OCI-M1 (cell line): ENCODE measurements around the gene ANKRD39.
"Not testable (repeated sequence)": the region's sequence is repeated elsewhere in the genome, so short reads cannot be mapped to it uniquely, and the experiment has no call there.

Source experiments
- DNase-seq: peaks from one replicate; lab custom pipeline; 2025; lab: John Stamatoyannopoulos, UW

Gene ANKRD39

DNA sequence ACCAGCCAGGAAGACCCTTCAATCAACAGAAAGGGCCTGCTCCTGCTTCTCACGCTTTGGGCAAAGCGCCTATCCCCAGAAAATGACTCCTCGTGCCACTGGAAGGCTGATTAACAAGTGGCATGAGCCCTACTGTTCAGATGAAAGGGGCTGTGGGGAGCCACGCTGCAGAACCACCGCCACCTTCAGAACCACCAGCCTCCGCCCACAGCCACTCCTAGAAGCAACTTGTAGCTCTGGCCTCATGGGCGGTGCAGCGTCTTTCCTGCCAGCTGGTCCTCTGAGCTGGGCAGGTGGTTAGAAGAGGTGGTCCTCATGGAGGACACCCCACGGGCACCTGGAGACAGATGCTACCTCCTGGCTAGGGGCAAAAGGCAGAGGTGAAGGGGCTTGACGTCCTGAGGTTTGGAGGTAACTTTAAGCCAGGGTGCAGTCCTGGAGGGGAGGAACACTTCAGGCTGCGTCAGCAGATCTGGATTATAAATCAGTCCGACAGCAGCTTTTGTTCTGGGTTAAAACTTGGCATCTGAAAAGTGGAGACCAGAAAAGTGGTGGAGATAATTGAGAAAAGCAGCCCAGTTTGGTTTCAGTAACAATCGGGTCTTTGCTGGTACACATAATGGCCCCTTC lies 12.9 kb upstream of the ANKRD39 start:
- peak; percentile 82 for DNase-seq

DNA sequence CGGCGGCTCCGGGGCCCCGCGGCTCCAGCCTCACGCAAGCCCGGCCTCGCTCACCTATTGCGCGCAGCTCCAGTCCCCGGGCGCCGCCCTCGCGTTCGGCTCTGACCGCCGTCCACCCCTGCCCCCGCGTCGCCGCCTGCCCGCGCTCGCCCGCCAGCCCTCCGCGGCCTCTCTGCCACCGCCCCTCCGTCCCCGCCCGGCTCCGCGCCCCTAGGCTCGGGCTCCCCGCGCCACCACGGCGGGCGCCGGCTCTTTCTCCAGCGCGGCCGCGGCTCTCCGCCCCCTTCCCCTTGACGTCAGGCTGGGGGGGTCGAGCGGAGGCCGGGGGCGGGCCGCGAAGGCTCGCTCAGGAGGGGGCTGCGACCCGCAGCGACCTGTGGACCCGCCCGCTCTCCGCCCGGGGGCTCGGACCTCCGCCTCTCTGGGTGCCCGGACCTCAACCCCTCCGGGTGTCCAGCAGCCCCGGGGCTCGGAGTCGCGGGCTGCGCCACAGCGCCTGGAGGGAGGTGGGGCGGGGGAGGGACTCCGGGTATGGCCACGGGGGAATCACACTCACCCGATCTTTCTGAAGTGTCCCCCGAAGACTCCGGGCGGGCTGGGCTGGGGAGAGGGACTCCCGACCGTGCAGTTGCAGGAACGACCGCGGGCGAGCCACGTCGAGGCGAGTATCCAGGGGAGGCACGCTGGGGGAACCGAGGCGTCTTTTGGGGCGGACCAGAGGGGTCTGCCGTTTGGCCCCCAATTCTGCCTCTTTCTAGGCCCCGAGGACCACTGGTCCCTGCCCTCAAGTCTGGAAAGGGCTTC lies 12.2 kb upstream of the ANKRD39 start, which contains the start of gene SEMA4C:
TSS of gene SEMA4C (minus strand) at position 259 of the 804 bp plus-strand sequence. CDS start 2,194 bp downstream, outside the sequence.
- peak; percentile 76 for DNase-seq

DNA sequence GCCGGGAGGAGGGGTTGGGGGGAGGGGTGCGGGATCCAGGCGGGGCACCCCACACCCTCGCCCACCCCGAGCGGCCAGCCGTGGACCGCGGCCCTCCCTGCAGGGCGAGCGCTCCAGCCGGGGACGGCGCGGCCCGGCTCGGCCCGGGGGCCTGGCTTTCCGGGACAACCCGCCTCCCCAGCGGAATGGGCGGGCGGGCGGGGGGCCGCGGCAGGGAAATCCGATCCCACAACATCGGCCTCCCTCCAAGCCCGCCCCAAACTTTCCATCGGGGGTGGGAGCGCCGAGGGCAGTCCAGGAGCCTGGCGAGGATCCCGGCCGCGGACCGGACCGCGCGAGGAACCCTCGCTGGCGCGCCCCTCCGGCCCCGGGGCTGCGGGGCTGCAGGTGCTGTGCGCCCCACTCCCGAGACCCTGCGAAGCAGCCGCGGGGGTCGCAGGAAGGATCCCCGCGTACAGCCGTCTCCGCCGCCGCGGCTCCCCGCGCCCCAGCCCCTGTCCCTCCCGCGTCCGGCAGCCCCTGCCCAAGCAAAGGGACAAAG lies 11.5 kb upstream of the ANKRD39 start:
- DNase-seq, result peak; percentile 61

DNA sequence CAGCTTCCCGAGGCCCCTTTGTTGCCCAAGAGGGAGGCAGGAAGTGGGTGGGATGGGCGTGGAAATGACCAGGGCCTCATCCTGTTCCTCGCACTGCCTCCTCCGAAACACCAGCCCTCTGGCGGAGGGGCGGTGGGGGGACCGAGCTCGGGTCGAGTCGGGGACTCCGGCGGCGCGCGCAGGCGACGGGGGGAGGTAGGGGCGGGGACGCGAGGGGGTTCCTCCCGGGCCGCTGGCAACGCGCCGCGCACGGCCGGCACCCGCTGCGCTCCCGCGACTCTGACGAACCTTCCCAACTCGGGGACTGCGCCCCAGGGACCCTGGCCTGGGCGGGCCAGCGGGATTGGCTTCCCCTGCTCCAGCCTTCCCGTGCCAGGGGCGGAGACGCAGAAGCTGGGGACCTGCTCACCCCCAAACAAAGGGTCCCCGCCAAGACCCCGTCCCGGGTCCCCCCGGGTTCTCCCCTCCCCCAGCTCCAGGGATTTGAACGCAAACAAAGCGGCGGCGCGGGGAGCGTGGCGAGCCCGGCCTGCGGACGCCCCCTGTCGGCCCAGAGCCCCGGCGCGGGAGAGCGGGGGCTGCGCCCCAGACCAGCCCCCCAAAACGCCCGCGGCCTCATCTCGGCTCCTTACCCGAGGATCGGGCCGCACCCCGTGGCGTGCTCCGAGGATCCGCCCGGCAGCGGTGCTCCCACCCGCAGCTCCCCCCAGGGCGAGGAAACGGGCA lies 10.9 kb upstream of the ANKRD39 start:
- peak; percentile 85 for DNase-seq

DNA sequence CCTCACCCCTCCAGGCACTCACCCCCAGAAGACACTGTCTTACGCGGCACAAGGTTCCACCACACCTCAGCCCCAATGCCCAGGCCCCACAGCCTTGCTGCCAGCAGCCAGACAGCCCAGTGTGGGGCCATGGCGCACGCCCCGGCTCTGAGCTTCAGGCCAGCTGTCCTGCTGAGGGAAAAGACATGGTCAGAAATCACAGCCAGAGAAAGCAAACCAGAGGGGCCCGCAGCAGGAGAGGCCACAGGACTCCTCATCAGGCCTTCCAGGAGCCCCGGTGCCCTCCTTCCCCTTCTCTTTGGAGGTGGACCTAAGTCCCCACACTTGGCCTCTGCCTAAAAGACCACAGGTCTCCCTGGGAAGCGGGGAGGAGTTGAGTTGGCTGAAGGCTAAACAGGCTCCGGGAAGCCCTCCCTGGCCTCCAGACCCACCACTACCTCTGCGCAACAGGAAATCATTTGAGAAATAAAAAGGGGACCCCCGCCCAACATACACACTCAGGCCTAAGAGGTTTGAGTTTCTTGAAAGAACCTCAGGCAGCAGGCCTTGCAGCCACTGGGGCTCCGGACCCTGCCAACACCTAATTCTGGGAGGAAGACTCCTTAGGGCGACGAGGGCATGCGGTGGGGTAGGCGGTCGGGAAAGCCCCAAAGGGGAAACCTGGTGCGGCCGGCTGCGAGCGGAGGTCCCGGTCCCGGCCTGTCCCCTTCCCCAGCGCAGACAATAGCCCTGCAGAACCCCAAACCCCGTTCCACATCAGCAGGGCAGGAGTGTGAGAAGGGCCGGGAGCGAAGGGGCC lies 10.1 kb upstream of the ANKRD39 start:
- DNase-seq, result peak; percentile 52

DNA sequence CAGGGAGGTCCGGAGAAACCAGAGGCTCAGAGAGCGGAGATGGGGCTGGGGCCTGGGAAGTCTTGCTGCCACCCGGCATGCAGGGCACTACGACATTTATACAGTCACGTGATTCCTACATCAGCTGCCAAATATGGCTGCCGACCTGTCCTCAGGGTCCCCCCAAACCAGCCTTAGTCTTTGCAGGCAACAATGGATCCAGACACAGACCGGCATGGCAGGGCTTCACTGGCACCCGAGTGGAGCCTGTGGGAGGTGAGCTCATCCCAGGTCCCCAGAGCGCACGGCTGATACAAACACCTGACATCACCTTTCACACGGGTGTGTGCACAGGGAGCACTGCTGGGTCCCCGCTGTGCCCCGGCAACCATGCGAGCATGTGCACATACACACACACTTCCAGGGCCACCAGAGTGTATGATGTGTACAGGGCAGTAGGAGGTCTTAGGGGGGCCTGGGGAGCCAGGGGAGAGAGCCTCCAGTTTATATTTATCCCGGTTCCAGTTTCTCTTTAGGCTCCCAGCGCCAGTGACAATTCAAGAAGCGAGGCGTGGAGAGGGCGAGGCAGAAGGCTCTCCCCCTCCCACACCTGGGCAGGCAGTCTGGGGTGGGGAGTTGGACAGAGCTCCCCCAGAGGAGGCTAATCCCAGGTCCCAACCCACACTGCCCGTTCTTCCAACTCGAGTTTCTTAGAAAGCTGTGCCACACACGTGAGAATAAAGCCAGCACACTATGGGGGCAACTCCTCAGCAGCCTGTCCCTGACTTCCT lies 9.4 kb upstream of the ANKRD39 start:
- no peak for DNase-seq

DNA sequence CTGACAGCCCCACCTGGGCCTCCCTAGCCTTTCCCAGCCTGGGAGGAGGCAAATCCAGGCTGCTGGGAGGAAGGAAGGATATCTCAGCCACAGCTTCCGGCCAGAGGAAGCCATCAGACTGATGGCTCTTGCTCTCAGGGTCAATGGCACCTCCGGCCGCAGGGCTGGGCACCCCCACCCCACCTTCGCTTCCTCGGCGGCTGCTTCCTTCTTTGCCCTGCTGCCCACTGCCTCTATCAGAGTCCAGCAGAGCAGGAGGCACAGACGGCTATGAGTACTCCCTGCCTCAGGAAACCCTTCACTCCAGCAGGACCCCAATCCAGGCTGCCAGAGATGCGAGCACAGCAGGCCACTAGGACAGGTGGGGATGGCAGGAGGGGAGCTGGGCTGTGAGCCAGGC lies 8.8 kb upstream of the ANKRD39 start:
- no peak for DNase-seq

DNA sequence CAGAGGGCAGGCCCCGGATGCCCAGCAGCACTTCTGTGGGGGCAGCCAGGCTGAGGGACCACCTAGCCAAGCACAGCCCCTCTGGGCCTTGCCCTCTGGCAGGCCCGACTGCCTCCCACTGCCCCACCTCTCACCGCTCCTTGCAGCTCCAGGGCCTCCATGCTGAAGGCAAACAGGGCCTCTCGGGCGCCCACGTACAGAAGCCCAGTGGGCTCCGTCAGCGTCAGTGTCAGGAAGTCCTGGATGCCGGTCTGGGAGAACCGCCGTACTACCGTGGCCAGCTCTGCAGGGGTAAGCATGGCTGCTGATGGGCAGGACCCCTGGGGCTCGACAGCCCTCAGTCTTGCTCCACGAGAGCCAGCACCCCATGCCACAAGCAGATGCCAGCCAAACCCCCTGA lies 8.3 kb upstream of the ANKRD39 start:
- no peak for DNase-seq

DNA sequence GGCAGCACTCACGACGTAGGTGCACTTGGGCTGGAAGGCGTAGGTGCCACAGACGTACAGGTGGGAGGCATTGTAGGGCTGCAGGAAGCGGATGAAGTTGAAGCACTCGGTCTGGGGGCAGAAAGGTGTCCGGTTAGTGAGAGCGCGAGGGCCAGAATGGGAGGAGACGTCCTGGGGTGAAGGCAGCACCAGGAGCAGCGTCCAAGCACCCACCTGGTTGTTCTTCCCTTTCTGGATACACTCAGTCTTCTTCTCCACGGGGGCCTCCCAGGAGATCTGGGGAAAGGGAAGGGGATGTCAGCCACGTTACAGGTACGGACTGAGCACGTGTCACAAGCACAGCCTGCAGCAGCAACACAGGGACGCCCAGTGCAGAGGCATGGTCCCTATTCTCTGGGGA lies 7.8 kb upstream of the ANKRD39 start:
- DNase-seq, result no peak

DNA sequence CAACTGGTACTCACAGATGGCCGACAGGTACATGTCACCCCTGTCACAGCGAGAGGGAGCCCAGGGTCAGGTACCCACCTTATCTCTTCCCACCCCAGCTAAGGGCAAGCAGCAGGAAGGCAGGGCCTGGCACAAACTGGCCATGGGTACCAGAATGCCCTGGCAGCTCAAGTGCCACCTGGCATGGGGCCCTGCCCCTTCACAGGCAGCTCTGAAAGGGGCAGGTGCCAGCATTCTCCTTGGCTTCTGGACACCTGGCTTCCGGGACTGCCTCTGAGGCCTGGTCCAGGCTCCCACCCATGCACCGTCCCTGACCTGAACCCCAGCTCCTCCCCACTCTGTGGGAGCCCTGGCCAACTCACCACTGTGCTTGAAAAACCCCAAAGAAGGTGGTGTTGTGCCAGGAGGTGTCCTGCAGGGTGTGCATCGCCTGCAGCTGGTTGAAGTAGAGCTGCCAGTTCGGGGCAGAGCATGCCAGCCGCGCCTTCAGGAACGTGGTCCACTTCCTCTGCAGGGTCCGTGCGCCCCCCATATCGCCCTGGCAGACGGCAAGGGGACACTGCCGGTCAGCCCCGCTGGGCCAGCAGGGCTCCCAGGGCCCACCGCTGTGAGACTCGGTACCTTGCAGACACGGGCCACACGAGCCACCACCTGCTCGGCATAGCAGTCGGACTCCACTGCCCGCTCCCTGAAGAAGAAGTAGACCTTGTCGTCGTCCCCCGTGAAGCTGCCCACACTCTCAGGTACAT lies 6.7 kb upstream of the ANKRD39 start:
- no peak for DNase-seq

DNA sequence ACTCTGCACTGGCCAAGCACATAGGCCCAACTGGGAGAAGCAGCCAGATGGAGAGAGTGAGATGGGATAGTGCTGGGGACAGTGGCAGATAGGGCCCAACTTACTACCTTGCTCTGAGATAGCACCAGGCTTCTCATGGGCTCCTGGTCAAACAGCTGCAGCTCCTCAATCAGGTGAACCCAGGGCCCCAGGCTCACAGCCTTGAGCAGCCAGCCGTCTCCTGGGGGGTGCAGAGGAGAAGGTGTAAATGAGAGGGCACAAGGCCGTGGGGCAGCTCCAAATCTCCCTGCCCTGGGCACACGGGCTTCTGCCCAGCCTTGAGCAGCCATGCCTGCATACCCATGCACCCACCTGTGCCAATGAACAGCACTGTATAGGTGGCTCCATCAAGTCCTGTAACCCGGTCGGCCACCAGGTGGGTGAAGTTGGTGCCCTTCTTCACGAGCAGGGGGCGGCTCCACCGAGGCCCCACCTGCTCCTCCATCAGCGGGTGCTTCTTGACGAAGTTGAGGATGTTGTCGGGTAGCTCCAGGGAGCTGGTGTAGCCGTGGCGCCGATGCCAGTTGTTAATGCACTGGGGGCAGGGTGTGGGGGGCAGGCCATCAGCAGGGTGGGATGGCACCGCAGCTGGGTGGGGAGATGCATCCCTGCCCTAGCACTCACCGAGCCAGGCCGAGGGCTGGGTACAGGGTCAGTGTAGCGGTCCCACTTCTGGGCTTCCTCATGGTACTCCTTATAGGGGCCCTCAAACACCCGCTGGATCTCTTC lies 5.9 kb upstream of the ANKRD39 start:
- no peak for DNase-seq

DNA sequence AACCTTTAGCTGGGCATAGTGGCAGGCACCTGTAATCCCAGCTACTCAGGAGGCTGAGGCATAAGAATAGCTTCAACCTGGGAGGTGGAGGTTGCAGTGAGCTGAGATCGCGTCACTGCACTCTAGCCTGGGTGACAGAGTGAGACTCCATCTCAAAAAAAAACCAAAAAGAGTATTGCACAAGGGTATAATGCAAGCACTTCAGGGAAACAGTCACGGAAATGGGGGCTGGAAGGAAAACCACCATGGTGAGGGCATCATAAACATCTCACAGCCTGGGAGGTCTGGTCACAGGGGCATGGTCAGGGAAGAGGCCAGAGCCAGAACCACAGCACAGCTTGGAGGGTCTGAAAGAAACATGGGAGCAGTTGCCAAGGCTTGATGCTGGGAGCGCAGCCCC lies 5.2 kb upstream of the ANKRD39 start:
- DNase-seq, result not testable (repeated sequence)

DNA sequence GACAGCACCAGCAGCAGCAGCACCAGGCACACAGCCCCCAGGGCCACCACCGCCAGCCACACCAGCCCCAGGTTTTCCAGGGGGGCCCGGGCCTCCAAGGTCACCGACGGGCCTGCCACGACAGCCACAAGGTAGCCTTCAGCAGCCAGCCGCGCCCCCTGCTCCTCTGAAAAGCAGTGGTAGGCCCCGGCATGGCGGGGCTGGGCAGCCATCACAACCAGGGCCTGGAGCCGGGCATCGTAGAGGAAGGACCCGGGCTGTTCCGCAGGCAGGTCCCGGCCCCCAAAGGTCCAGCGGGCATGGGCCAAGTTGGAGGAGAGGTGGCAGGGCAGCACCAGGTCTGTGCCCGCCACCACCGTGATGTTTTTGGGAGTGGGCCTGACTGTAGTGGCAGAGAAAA lies 3.3 kb upstream of the ANKRD39 start:
- no peak for DNase-seq

DNA sequence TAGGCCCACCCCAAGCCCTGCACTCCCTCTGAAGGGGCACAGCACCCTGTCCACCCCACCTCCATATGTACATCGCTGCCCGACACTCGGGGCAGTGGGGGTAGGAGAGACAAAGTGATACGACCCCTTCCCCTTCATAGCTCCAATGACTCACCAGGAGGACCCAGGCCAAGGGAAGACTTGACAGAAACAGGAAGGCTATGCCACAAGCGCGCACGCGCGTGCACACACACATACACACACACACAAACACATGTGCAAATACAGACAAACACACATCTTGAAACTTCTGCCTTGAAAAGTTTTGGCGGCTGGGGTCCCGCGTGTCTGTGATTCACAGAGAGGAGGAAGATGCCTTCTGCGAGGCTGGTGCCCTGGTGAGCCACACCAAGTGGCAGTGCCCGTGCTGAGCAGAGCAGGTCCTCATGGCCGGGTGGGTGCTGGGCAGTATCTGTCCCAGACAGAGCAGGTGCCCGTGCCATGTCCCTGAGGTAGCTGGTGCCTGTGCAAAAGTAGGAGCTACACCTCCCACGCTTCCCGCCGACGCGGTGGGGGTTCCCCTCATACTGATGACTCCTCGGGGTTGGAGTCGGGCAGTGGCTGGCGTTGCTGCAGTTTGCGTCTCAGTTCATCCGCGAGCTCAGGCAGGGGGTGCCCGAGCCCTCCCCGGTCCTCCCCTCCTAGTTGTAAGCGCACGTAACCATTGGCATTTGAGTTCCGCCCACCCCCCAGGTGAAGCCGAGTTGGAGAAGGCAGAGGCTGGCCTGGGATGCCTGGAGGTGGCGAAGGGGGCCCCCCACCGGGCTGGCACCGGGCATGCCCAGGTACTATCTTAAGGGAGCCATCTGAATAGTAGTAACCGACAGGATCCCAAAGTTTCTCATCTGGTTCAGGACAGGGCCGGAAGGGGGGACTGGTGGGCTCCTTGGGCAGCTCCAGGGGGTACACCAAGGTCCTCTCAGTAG lies 2.5 kb upstream of the ANKRD39 start:
- peak; percentile 16 for DNase-seq

DNA sequence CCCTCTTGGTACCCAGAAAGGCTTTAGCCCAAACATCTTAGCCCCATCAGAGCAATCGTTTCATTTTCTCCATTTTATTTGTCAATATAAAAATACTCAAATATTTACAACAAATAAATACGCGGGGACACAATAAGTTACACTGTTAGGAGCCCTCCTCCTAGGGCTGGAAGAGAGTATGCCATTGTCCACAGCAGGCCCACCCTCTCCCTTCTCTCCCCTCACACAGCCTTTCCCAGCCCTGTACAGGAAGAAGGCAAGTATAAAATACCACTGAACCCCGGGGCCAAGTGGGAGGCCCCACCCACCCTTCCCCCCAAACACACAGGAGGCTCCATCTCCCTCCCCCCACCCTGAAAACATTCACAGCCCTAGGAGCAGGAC lies 1.9 kb upstream of the ANKRD39 start:
- DNase-seq, result no peak

DNA sequence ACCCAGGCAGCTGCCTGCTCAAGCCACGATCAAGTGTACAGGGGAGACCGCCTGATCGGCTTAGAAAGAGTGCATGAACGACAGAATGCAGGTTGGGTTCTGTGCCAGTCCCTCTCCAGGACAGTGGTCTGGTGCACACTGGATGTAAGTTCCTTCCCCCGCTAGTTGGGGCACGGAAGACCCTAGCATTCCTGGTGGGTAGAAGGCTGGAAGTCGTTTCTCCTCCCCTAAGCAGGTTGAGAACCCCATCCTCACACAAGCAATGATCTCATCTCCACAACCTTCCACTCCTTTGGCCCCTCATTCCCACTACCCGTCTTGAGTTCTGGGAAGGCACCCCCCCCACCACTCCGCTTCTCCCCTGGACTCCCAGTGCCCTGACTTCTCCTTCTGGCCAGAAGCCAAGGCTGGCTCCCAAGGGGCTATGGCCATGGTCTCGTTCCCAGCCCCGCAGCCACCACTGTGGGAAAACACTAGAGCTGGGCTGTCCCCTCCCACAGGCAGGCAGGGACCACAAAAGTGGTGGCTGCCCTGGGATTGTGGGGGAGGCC lies 1.4 kb upstream of the ANKRD39 start:
- DNase-seq, result peak; percentile 70

DNA sequence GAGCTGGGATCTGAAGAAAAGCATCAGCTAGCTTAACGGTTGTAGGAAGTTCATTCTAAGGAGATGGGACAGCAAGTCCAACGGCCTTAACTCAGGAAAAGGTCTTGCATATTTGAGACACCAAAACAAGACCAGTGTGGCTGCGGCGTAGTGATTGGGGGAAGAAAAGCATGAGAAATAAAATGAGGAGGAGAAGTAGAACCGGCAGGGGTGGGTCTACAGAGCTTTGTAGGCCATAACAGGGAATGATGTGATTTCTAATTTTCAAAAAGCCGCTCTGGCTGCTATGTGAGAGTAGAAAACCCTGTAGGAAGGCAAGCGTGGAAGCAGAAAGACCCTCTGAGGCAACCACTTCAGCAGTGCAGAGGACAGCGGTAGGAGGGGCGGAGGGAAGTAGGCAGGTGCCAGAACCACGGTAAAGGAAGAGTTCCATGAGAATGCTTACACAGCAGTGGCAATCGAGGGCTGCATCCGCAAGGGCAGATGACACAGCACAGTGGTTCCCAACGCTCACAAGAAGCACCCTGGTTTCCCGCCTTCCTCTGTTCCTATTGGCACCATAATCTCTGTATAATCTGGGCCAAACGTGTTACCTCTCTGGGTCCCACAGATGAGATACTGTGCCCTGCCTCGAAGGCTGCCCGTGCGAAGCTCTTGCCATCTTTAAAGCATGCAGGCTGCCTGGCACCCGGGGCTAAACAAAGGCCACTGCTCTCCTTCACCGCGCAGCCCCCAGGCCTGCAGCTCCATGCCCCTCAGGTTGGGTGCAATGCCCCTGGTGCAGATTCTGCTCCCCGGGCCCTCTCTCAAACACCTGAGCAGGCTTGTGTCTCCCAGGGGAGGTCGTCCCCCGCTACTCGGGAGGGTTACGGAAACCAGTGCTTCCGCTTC lies 795 bp downstream of the ANKRD39 start:
- peak; percentile 49 for DNase-seq
